H1 (cell line): Measurements from ENCODE around the gene SMIM1.

Source experiments
- BCL11A ChIP-seq, 2 experiments: IDR thresholded peaks; one replicate each; pipeline ENCODE4 v1.6.1; 2011; ENCODE audit warnings: low read depth in 2 of 2, low read length in 2 of 2, mild to moderate bottlenecking in 2 of 2
- CREB1 ChIP-seq: IDR thresholded peaks from 2 replicates; pipeline ENCODE4 v1.6.1; 2012; ENCODE audit warnings: inconsistent platforms
- EZH2 ChIP-seq: fragments of 200-600 bp; sonication (generic); IDR thresholded peaks from 2 replicates; pipeline ENCODE4 v1.7.1; 2012; ENCODE audit warnings: low read depth, mild to moderate bottlenecking, moderate library complexity, low read length, inconsistent platforms; ENCODE audit not compliant: severe bottlenecking
- KDM1A ChIP-seq: fragments of 200-600, 300-600 bp; sonication (generic); IDR thresholded peaks from 2 replicates; pipeline ENCODE4 v1.7.1; 2016; ENCODE audit warnings: mild to moderate bottlenecking, low read length, borderline replicate concordance
- PHF8 ChIP-seq: fragments of 200-600 bp; sonication (generic); conservative IDR thresholded peaks from 2 replicates; pipeline ENCODE4 v1.7.1; 2012; ENCODE audit warnings: low read depth, mild to moderate bottlenecking, inconsistent platforms, low read length, moderate library complexity
- POLR2A ChIP-seq, 2 experiments: IDR thresholded peaks; 1 replicate in 1 of 2; 2 replicates in 1 of 2; pipeline ENCODE4 v1.6.1; 2011; ENCODE audit warnings: low read depth in 2 of 2, low read length in 2 of 2, mild to moderate bottlenecking in 2 of 2; ENCODE audit errors: control extremely low read depth in 1 of 2
- POLR2AphosphoS5 ChIP-seq: IDR thresholded peaks from 2 replicates; pipeline ENCODE4 v1.6.1; 2011; ENCODE audit warnings: low read depth, low read length
- RAD21 ChIP-seq, 2 experiments: IDR thresholded peaks in 1 of 2; conservative IDR thresholded peaks in 1 of 2; 2 replicates each; pipeline ENCODE4 v1.6.1; 2011; ENCODE audit warnings: low read depth in 2 of 2, low read length in 2 of 2, improper control_type of control experiment in 1 of 2, inconsistent platforms in 1 of 2, mild to moderate bottlenecking in 1 of 2, moderate library complexity in 1 of 2
- RBBP5 ChIP-seq: IDR thresholded peaks from 2 replicates; pipeline ENCODE4 v1.7.1; 2012; ENCODE audit warnings: low read depth, mild to moderate bottlenecking, inconsistent platforms, low read length, moderate library complexity, borderline replicate concordance
- SUZ12 ChIP-seq: fragments of 200-600 bp; sonication (generic); IDR thresholded peaks from 2 replicates; pipeline ENCODE4 v1.6.1; 2012; ENCODE audit warnings: mild to moderate bottlenecking, inconsistent platforms, low read length, moderate library complexity, mixed read lengths
- TF ChIP-seq, protein P1 (sequence below): IDR thresholded peaks from 2 replicates; pipeline ENCODE4 v1.6.1; 2011; ENCODE audit warnings: low read length, improper control_type of control experiment
- TF ChIP-seq, protein P2 (sequence below), 3 experiments: IDR thresholded peaks; 1 replicate in 2 of 3; 2 replicates in 1 of 3; pipeline versions ENCODE4 v1.5.1 to v1.6.1; 2011; ENCODE audit warnings: low read length in 3 of 3, mild to moderate bottlenecking in 3 of 3, inconsistent platforms in 2 of 3, low read depth in 1 of 3, moderate library complexity in 1 of 3; ENCODE audit not compliant: insufficient read depth in 1 of 3; ENCODE audit errors: control extremely low read depth in 1 of 3

DNA sequence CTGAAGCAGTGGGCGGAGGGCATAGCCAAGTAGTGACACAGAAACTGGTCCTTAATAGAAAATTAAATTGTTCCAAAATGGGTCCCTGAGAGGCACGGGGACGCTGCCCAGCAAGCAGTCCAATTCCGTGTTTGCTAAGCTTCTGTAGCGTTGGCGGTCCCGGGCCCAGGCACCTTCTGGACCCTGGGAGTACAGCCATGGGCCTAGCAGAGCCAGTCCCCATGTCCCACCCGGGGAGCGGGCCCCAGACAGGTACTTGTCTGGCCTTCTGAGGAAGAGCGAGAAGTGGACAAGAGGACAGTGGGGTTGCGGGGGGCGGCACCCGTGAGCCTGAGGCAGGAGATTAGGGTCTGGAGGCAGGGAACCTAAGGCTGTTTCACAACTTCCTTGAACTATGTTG is 31.8 kb upstream of the SMIM1 start:
- TF ChIP-seq RBBP5 (no peak), POLR2A (IDR thresholded peaks at IDR 0.05; ENCODE audit: control extremely low read depth in 1 of 2, low read depth in 2 of 2, low read length in 2 of 2) (no peak), POLR2AphosphoS5 (no peak), KDM1A (no peak), EZH2 (no peak), BCL11A (IDR thresholded peaks at IDR 0.05; ENCODE audit: low read depth in 2 of 2, low read length in 2 of 2) (no peak), RAD21 (IDR thresholded peaks at IDR 0.05 in 1 of 2, conservative IDR thresholded peaks at IDR 0.05 in 1 of 2; ENCODE audit: low read depth in 2 of 2, low read length in 2 of 2) (no peak), PHF8 (no peak), CREB1 (no peak), SUZ12 (no peak)
- TF ChIP-seq, protein P1, sequence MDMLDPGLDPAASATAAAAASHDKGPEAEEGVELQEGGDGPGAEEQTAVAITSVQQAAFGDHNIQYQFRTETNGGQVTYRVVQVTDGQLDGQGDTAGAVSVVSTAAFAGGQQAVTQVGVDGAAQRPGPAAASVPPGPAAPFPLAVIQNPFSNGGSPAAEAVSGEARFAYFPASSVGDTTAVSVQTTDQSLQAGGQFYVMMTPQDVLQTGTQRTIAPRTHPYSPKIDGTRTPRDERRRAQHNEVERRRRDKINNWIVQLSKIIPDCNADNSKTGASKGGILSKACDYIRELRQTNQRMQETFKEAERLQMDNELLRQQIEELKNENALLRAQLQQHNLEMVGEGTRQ, result no peak
- TF ChIP-seq, protein P2, sequence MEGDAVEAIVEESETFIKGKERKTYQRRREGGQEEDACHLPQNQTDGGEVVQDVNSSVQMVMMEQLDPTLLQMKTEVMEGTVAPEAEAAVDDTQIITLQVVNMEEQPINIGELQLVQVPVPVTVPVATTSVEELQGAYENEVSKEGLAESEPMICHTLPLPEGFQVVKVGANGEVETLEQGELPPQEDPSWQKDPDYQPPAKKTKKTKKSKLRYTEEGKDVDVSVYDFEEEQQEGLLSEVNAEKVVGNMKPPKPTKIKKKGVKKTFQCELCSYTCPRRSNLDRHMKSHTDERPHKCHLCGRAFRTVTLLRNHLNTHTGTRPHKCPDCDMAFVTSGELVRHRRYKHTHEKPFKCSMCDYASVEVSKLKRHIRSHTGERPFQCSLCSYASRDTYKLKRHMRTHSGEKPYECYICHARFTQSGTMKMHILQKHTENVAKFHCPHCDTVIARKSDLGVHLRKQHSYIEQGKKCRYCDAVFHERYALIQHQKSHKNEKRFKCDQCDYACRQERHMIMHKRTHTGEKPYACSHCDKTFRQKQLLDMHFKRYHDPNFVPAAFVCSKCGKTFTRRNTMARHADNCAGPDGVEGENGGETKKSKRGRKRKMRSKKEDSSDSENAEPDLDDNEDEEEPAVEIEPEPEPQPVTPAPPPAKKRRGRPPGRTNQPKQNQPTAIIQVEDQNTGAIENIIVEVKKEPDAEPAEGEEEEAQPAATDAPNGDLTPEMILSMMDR (IDR thresholded peaks at IDR 0.05; ENCODE audit: control extremely low read depth in 1 of 3, insufficient read depth in 1 of 3, low read depth in 1 of 3, low read length in 3 of 3), result no peak
